Thoracic aorta (tissue), 2 donors: ENCODE measurements around the gene SLC32A1. TPM values are rescaled to one million over a fixed set of nuclear protein-coding genes. Genes with fewer than 3 reads are reported as not detected.
A peak's percentile ranks its signal among the peaks of the same experiment; 100 is the strongest.

Experiments
- ATAC-seq: fragments of 150-250 bp; one replicate; pipeline ENCODE4 v1.8.0; 2017; ENCODE audit warnings: low read depth; ENCODE audit not compliant: insufficient number of reproducible peaks, low FRiP score
- DNase-seq: peaks from one replicate; pipeline ENCODE4 v3.0.0-alpha.2; 2020; ENCODE audit warnings: low spot score
- H3K27ac ChIP-seq, 2 donors: fragments of 200-600 bp; sonication (generic); 1 replicate in 1 of 2; 2 replicates in 1 of 2; pipeline ENCODE4 v1.5.1; 2016; ENCODE audit warnings: mild to moderate bottlenecking in 2 of 2, moderate library complexity in 2 of 2
- H3K27me3 ChIP-seq: fragments of 200-600 bp; sonication (generic); replicated peaks from 2 replicates; pipeline ENCODE4 v1.6.0; 2016; ENCODE audit warnings: mild to moderate bottlenecking; ENCODE audit not compliant: insufficient read depth
- H3K36me3 ChIP-seq: fragments of 200-600 bp; sonication (generic); one replicate; pipeline ENCODE4 v1.5.1; 2016
- H3K4me1 ChIP-seq, 2 donors: fragments of 200-600 bp; sonication (generic); 1 replicate in 1 of 2; 2 replicates in 1 of 2; pipeline versions ENCODE4 v1.5.1 to v1.6.0; 2016; ENCODE audit warnings: low read depth in 2 of 2, mild to moderate bottlenecking in 1 of 2; ENCODE audit not compliant: control insufficient read depth in 1 of 2
- H3K4me3 ChIP-seq: fragments of 200-600 bp; sonication (generic); 2 replicates; pipeline ENCODE4 v1.5.1; 2016; ENCODE audit warnings: mild to moderate bottlenecking
- H3K9me3 ChIP-seq: fragments of 200-600 bp; sonication (generic); 2 replicates; pipeline ENCODE4 v1.5.1; 2016
- total RNA-seq, 2 donors: library from RNA; depleted of rRNA; stranded (reverse); fragments of >200 nt; gene quantifications; one replicate each; pipeline versions ENCODE4 v1.1.0 to v1.2.3, GENCODE V29; 2016
- TF ChIP-seq, protein P1 (sequence below): fragments of 200-600 bp; sonication (generic); IDR thresholded peaks from one replicate; pipeline ENCODE4 v1.5.1; 2019; ENCODE audit warnings: antibody characterized with exemption

SLC32A1 gene
- total RNA-seq, 2 donors from 2014 or later: not detected

DNA sequence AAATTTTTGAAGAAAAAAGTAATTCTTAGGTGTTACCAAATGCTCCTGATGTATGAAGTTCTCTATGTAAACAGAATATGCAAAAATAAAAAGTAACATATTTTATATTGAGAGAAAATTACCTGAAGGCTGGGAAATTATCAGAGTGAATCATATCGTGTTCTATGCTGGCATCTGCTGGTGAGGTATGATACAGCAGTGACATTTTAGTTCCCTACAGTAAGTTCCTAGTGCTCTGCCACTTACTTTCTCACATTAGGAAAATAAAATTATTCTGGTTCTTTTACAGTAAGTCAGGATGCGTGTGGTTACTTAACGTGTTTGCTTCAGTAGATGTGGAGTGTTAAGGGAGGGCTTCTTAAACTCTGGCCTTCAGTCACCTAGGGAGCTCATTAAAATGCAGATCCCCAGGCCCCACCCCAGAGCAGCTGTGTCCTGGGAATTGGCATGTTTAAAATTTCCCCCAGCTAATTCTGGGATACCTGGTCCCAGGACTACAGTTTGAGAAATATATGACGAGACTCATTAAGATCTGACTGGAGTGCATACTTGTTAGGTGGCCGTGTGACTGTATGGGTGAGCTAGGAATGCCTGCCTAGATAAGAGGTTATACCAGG is 27.2 kb downstream of the SLC32A1 start:
- no peak for ATAC-seq

DNA sequence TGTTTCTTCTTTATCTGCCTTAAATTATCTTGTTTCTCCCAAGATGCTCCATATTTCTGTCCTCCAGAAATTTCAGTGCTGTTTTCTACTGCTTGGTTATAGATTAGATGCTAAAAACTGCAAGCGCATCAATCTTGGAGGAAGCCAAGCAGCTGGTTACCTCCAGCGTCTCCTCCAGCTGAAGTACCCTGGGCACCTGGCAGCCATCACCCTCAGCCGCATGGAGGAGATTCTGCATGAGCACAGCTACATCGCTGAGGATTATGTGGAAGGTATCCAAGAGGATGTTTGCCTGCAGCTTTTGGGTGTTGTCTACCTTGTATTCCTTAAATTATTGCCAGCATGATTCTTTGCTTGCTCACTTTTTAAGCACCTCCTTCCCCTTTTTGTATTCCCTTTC is 27.7 kb downstream of the SLC32A1 start:
- DNase-seq (no peak), ATAC-seq (no peak)
- Histone ChIP-seq H3K27me3 (no peaks in the 10 kb centered on the region), H3K27ac (no peak overlapping the region), H3K4me3 (no peak overlapping the region), H3K36me3 (peaks cover 20% of the 10 kb centered on the region), H3K4me1 (peaks cover 9 to 17% of the 10 kb centered on the region in 2 donors), H3K9me3 (no peaks in the 10 kb centered on the region)
- TF ChIP-seq, protein P1, sequence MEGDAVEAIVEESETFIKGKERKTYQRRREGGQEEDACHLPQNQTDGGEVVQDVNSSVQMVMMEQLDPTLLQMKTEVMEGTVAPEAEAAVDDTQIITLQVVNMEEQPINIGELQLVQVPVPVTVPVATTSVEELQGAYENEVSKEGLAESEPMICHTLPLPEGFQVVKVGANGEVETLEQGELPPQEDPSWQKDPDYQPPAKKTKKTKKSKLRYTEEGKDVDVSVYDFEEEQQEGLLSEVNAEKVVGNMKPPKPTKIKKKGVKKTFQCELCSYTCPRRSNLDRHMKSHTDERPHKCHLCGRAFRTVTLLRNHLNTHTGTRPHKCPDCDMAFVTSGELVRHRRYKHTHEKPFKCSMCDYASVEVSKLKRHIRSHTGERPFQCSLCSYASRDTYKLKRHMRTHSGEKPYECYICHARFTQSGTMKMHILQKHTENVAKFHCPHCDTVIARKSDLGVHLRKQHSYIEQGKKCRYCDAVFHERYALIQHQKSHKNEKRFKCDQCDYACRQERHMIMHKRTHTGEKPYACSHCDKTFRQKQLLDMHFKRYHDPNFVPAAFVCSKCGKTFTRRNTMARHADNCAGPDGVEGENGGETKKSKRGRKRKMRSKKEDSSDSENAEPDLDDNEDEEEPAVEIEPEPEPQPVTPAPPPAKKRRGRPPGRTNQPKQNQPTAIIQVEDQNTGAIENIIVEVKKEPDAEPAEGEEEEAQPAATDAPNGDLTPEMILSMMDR: no peak

More for the DNA sequence above, 27.2 kb downstream of the SLC32A1 start:
- H3K4me3 ChIP-seq: no peak overlapping the region
- no peak for DNase-seq
- H3K27me3 ChIP-seq: no peaks in the 10 kb centered on the region
- H3K36me3 ChIP-seq: peaks cover 17% of the 10 kb centered on the region
- TF ChIP-seq, protein P1: peak; percentile 39
- H3K4me1 ChIP-seq: peaks cover 9 to 17% of the 10 kb centered on the region in 2 donors
- H3K9me3 ChIP-seq: no peaks in the 10 kb centered on the region
- no peak overlapping the region for H3K27ac ChIP-seq

DNA sequence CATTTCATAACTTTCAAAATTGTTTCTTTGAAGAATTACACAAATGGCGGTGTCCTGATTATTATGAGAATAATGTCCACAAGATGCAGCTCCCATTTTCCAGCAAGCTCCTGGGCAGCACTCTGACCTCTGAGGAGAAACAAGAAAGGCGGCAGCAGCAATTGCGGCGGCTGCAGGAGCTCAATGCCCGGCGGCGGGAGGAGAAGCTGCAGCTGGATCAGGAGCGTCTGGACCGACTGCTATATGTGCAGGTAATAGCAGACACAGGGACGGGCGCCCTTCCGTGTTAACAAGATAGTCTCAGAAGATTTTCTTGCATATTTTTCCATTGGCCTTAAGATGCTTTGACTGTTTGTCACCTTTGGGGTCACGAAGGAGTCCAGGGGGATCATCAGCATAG is 30.6 kb downstream of the SLC32A1 start:
- DNase-seq (no peak), ATAC-seq (no peak)
- Histone ChIP-seq H3K27me3 (no peaks in the 10 kb centered on the region), H3K36me3 (peaks cover 27% of the 10 kb centered on the region), H3K4me3 (no peak overlapping the region), H3K27ac (no peak overlapping the region), H3K4me1 (peaks cover 0 to 7% of the 10 kb centered on the region in 2 donors), H3K9me3 (no peaks in the 10 kb centered on the region)
- TF ChIP-seq, protein P1: no peak

DNA sequence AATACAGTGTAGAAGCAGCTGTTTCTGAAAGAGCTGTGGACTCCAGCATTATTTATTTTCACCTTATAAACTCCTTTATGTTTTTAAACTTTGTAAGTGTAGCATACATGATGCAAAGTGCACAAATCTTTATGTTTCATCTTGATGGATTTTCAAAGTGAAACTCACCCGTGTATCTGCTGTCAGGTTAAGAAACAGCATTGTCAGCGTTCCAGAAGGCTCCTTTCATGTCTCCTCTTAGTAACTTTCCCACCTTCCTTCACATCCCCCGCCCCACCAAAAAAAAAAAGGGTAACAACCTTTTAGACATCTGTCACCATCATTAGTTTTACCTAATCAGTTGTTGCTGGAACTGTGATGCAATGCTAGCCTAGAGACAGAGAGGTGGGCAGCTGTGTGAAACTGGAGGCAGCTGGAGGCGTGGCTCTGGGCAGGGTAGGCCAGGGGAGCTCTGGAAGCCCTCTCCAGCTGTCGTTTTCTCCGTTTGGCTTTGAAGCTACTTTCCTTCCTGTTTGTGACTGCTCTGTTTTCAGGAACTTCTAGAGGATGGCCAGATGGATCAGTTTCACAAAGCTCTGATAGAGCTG is 31.1 kb downstream of the SLC32A1 start:
- Histone ChIP-seq H3K9me3 (no peaks in the 10 kb centered on the region), H3K4me3 (no peak overlapping the region), H3K4me1 (peaks cover 0 to 8% of the 10 kb centered on the region in 2 donors), H3K27ac (no peak overlapping the region), H3K27me3 (no peaks in the 10 kb centered on the region), H3K36me3 (peaks cover 27% of the 10 kb centered on the region)
- TF ChIP-seq, protein P1: no peak
- DNase-seq: no peak
- no peak for ATAC-seq

DNA sequence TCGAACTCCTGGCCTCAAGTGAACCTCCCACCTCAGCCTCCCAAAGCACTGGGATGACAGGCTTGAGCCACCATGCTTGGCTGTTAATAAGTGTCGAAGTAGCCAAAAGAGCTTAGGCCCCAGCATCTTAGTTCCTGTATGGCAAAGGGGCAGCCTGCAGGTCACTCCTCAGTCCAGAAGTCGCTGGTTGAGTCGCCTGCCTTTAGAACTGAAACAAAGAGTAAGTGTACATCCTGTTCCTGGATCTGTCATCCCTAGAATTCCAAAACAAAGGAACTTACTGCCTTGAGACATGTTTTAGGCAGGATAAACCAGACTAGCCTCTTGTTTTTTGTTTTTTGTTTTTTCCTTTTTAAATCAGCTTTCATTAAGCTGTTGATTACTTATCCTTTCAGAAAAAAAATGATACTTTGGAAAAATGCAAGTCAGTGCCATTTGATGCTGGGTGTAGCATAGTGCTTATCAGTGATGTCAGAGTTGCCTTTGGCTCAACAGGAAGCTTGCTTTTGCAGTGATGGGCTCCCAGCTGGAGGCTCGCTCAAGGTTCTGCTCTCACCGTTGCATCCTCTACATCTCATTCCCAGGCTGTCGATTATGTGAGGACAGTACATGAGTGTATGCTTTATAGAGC is 33.0 kb downstream of the SLC32A1 start:
- Histone ChIP-seq H3K4me1 (peaks cover 0 to 8% of the 10 kb centered on the region in 2 donors), H3K27me3 (no peaks in the 10 kb centered on the region), H3K27ac (no peak overlapping the region), H3K9me3 (no peaks in the 10 kb centered on the region), H3K4me3 (no peak overlapping the region), H3K36me3 (peaks cover 27% of the 10 kb centered on the region)
- DNase-seq (no peak), ATAC-seq (no peak)
- TF ChIP-seq, protein P1: no peak
